HepG2 (cell line): ENCODE results near the gene CTSW. TPM values are rescaled to one million over a fixed set of nuclear protein-coding genes. Genes with fewer than 3 reads are reported as not detected.

Experiments used
- ATAC-seq: fragments of 200-7000 bp; cut with Tn5 transposase; 3 replicates; pipeline ENCODE4 v1.9.1; 2020; ENCODE audit warnings: mild to moderate bottlenecking, moderate library complexity
- BruUV-seq: library from RNA; stranded (reverse); fragments of 400-500 nt; replicated peaks from 2 replicates; lab custom pipeline; 2021; lab: Mats Ljungman, UMichigan
- CTCF ChIA-PET: fragments of 300-600 bp; formaldehyde crosslinking; extraction: SDS; loops from one replicate; lab custom pipeline; 2021; ENCODE audit warnings: low total read pairs, inconsistent platforms, low intra/inter-chr PET ratio; lab: Yijun Ruan, JAX
- POLR2A ChIA-PET: fragments of 350-600 bp; sonication (Branson Sonifier 250); formaldehyde crosslinking; loops from one replicate; lab custom pipeline; 2020; ENCODE audit warnings: antibody characterized with exemption, inconsistent platforms; lab: Yijun Ruan, JAX
- DNase-seq: peaks from one replicate; pipeline ENCODE4 v3.0.0-alpha.2; 2015; ENCODE audit warnings: low spot score
- FAIRE-seq: peaks from 3 replicates; lab custom pipeline; 2011; peaks lifted over from hg19 to GRCh38; lab: Jason Lieb, UNC
- H2AFZ ChIP-seq: one replicate; pipeline ENCODE4 v1.6.1; 2011; ENCODE audit warnings: low read length, inconsistent platforms
- H3K27ac ChIP-seq: fragments of 300-600 bp; 3 replicates; pipeline ENCODE4 v1.8.0; 2011; ENCODE audit warnings: mixed run types, mild to moderate bottlenecking, mixed read lengths, low read length, inconsistent platforms; ENCODE audit not compliant: insufficient read depth; ENCODE audit errors: extremely low read length
- H3K27me3 ChIP-seq, 2 experiments: fragments of 200-600 bp in 1 of 2; 2 replicates in 1 of 2; 3 replicates in 1 of 2; pipeline versions ENCODE4 v1.6.0 to v1.8.0; 2011; ENCODE audit warnings: low read length in 2 of 2, mild to moderate bottlenecking in 2 of 2, moderate library complexity in 2 of 2, inconsistent platforms in 1 of 2; ENCODE audit not compliant: insufficient read depth in 2 of 2, control insufficient read depth in 1 of 2
- H3K36me3 ChIP-seq, 2 experiments: fragments of 200-600 bp in 1 of 2; replicated peaks in 1 of 2; 2 replicates in 1 of 2; 3 replicates in 1 of 2; pipeline versions ENCODE4 v1.5.1 to v1.8.0; 2011; ENCODE audit warnings: low read length in 2 of 2, inconsistent platforms in 1 of 2; ENCODE audit not compliant: insufficient read depth in 2 of 2, control insufficient read depth in 1 of 2
- H3K4me1 ChIP-seq: 2 replicates; pipeline ENCODE4 v1.5.1; 2012; ENCODE audit warnings: low read length, inconsistent platforms; ENCODE audit not compliant: insufficient read depth
- H3K4me2 ChIP-seq: 2 replicates; pipeline ENCODE4 v1.6.0; 2011; ENCODE audit warnings: low read depth, low read length, inconsistent platforms
- H3K4me3 ChIP-seq, 3 experiments: fragments of 200-600 bp in 1 of 3; sonication (generic), shearing (Covaris generic) in 1 of 3; replicated peaks in 1 of 3; 2 replicates each; pipeline ENCODE4 v1.5.1; 2011 to 2016; ENCODE audit warnings: low read length in 3 of 3, inconsistent platforms in 2 of 3, low read depth in 2 of 3, mild to moderate bottlenecking in 2 of 3, control low read depth in 1 of 3, mixed read lengths in 1 of 3; ENCODE audit not compliant: insufficient read depth in 1 of 3
- H3K79me2 ChIP-seq: one replicate; pipeline ENCODE4 v1.6.1; 2011; ENCODE audit warnings: low read length, inconsistent platforms; ENCODE audit not compliant: insufficient read depth
- H3K9ac ChIP-seq: 2 replicates; pipeline ENCODE4 v1.6.0; 2011; ENCODE audit warnings: mild to moderate bottlenecking, low read depth, low read length, inconsistent platforms; ENCODE audit not compliant: insufficient read depth
- H3K9me3 ChIP-seq: 2 replicates; pipeline ENCODE4 v1.5.1; 2012; ENCODE audit warnings: mild to moderate bottlenecking, low read length
- H4K20me1 ChIP-seq: 2 replicates; pipeline ENCODE4 v1.6.0; 2011; ENCODE audit warnings: inconsistent platforms, mild to moderate bottlenecking, low read length, moderate library complexity; ENCODE audit not compliant: insufficient read depth
- ARNT ChIP-seq: fragments of 450-650 bp; IDR thresholded peaks from 2 replicates; pipeline ENCODE4 v1.6.1; 2017
- BCL6 ChIP-seq: IDR thresholded peaks from 2 replicates; pipeline ENCODE4 v1.6.1; 2016; ENCODE audit warnings: missing genetic modification reagents, missing compliant biosample characterization
- FOSL2 ChIP-seq: sonication (generic); formaldehyde crosslinking; IDR thresholded peaks from 2 replicates; pipeline ENCODE4 v1.4.0; 2020; ENCODE audit warnings: missing genetic modification reagents
- GATAD1 ChIP-seq: IDR thresholded peaks from 2 replicates; pipeline ENCODE4 v1.6.1; 2016; ENCODE audit warnings: missing genetic modification reagents, missing compliant biosample characterization
- KLF11 ChIP-seq: IDR thresholded peaks from 2 replicates; pipeline ENCODE4 v1.6.1; 2016; ENCODE audit warnings: missing compliant biosample characterization
- PITX1 ChIP-seq: sonication (generic); formaldehyde crosslinking; IDR thresholded peaks from 2 replicates; pipeline ENCODE4 v1.5.1; 2020; ENCODE audit warnings: mild to moderate bottlenecking, missing genetic modification reagents
- POLR2G ChIP-seq: fragments of 200-400 bp; formaldehyde crosslinking; IDR thresholded peaks from 2 replicates; pipeline ENCODE4 v1.6.1; 2018; ENCODE audit warnings: mild to moderate bottlenecking, low read depth, low read length, moderate library complexity
- RFX3 ChIP-seq: IDR thresholded peaks from 2 replicates; pipeline ENCODE4 v1.6.1; 2016; ENCODE audit warnings: missing biosample characterization, missing genetic modification reagents
- TBX3 ChIP-seq: fragments of 450-650 bp; IDR thresholded peaks from 2 replicates; pipeline ENCODE4 v1.6.1; 2017; ENCODE audit warnings: antibody characterized with exemption, mild to moderate bottlenecking, inconsistent platforms, borderline replicate concordance
- ZNF296 ChIP-seq: sonication (generic); formaldehyde crosslinking; conservative IDR thresholded peaks from 2 replicates; pipeline ENCODE4 v1.5.0; 2020; ENCODE audit warnings: mild to moderate bottlenecking, missing genetic modification reagents
- ZNF335 ChIP-seq: sonication (generic); formaldehyde crosslinking; IDR thresholded peaks from 2 replicates; pipeline ENCODE4 v1.4.0; 2020; ENCODE audit warnings: missing genetic modification reagents
- ZNF543 ChIP-seq: sonication (generic); formaldehyde crosslinking; IDR thresholded peaks from 2 replicates; pipeline ENCODE4 v1.4.0; 2020; ENCODE audit warnings: mild to moderate bottlenecking, missing genetic modification reagents
- ZNF629 ChIP-seq: sonication (generic); formaldehyde crosslinking; conservative IDR thresholded peaks from 2 replicates; pipeline ENCODE4 v1.5.0; 2020; ENCODE audit warnings: missing genetic modification reagents
- WGBS: methylation state at CpG from one replicate; pipeline ENCODE4 v1.1.6; 2017; ENCODE audit warnings: low lambda C conversion rate; 5-methylcytosine and 5-hydroxymethylcytosine counted together
- in situ Hi-C: cut with HindIII; loops from 2 replicates; pipeline ENCODE4 v1.10.0; 2017; ENCODE audit warnings: low pct_unique_long_range_greater_than_20kb; ENCODE audit not compliant: extremely low pct_ligation_motif_present
- intact Hi-C: fragments of 100-400 bp; cut with micrococcal nuclease; formaldehyde crosslinking; loops from one replicate; pipeline ENCODE4 v1.10.0; 2022; ENCODE audit not compliant: unreplicated experiment
- polyA plus RNA-seq, 8 experiments: library from polyadenylated mRNA; depleted of rRNA in 3 of 8; stranded (reverse) in 7 of 8; unstranded in 1 of 8; fragments of >200 nt; fragmentation: Illumina TruSeq in 4 of 8; extraction: Trizol in 4 of 8; gene quantifications; 2 replicates each; pipeline versions ENCODE4 v1.2.1 to v1.2.3, GENCODE V29; 2011 to 2016; ENCODE audit warnings: low read depth in 4 of 8, missing spikeins in 1 of 8, mixed read lengths in 1 of 8; ENCODE audit not compliant: insufficient read depth in 1 of 8
- total RNA-seq, 5 experiments: library from RNA; depleted of rRNA; stranded (reverse); fragments of >200 nt; fragmentation: Illumina TruSeq; extraction: Trizol; gene quantifications; 2 replicates each; pipeline ENCODE4 v1.2.3, GENCODE V29; 2016; ENCODE audit warnings: low read depth in 1 of 5
- TF ChIP-seq, protein P1 (sequence below), 2 experiments: IDR thresholded peaks; 2 replicates each; pipeline ENCODE4 v1.6.1; 2011 to 2012; ENCODE audit warnings: low read length in 2 of 2, borderline replicate concordance in 1 of 2, low read depth in 1 of 2, mild to moderate bottlenecking in 1 of 2, moderate library complexity in 1 of 2

CTSW gene
- total and polyA plus RNA-seq, 2 of the 13 experiments (the other 11 are each of a cell fraction or from before 2014, with no cell fraction given) = 0.09 TPM; not detected in 1

DNA sequence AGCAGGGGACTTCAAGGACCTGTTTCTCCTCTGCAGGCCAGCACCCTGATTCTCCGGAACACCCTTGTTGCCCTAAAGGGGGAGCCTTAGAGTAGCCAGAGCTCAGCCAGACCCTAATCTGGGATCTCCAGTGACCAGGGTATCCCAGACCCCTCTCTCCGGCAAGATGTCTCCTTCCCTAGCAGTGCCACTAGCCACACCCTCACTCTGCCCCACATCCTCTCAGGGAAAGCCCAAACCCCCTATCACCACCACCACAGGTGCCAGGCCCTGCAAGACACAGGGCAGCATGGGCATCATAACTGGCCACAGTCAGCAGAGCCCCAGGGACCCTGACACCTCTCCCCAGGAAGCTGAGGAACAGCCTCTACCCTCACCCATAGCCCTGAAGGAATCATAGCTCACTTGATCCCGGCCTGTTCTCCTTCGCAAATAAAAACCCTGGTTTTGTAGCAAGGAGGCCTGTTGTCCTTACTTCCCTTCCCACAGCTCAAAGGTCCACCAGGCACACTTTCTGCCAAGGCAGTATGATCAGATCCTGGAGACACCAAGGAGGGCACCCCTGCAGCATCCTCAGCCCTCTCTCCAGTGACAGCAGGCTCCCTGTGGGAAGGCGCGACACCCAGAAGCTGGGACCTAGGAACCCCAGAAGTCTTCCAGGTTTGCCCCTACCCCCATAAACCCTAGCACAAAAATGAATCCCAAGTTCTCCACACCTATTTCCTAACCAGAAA, 26.2 kb upstream of the CTSW start:
- POLR2A ChIA-PET = interaction anchor here (1.0 to 2.6 kb wide), 7 partner anchors 16 to 200 kb away, joined by 3 to 8 read pairs (median 4); partner anchors contain the start of genes CCDC85B and FIBP
- DNase-seq (no peak), FAIRE-seq (no peak), ATAC-seq (no peak)
- no peak overlapping the region for H3K4me3 ChIP-seq
- H3K27me3 ChIP-seq = no peaks in the 10 kb centered on the region; a peak in 1 of 5 replicates
- CTCF ChIA-PET = no interaction called here
- H3K27ac ChIP-seq = peak overlapping the region; percentile 20
- peaks cover 22% of the 10 kb centered on the region for H3K79me2 ChIP-seq
- intact Hi-C loops (no loop called here), in situ Hi-C loops (loop anchor here (10.0 kb wide), 1 partner anchor 299 kb away; the partner anchor contains the start of gene LTBP3)
- TF ChIP-seq POLR2G (peak; percentile 31; the same call in 1 of the 2 replicates), KLF11 (CRISPR knock-in tag) (no peak)
- no peak overlapping the region for H2AFZ ChIP-seq
- peaks cover 63% of the 10 kb centered on the region for H3K4me1 ChIP-seq
- no peak overlapping the region for H3K4me2 ChIP-seq
- 0 out of 2 replicates have a peak, but pooled peaks cover 4% of the 10 kb centered on the region for H3K9me3 ChIP-seq
- WGBS = 100% methylated on average over 2 of the region's 6 CpGs
- no TSS peak for BruUV-seq
- peaks cover 14 to 34% of the 10 kb centered on the region in 2 experiments for H3K36me3 ChIP-seq
- no peak overlapping the region for H3K9ac ChIP-seq
- peaks cover 50% of the 10 kb centered on the region for H4K20me1 ChIP-seq

DNA sequence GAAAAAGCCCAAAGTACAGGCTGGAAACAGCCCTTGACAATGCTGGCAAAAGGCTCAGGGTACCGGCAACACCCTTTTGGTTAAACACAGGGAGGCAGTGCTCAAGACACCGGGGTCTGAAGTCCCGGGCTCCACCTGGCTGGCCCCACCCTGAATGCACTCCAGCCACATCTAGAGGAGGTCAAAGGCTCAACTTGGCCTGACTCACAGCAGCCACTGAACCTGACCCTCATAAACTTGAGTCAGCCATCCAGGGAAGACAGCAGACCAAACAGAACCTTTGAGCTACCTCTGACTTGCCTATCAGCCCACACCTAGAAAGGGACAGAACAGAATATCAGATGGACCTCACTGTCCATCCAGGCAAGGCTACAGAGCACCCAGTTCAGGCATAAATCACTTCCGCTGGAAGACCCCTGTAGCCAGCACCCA, 25.5 kb upstream of the CTSW start:
- no peak overlapping the region for H2AFZ ChIP-seq
- ATAC-seq = peak; percentile 7
- peaks cover 14 to 34% of the 10 kb centered on the region in 2 experiments for H3K36me3 ChIP-seq
- peaks cover 50% of the 10 kb centered on the region for H4K20me1 ChIP-seq
- FAIRE-seq = peak; percentile 94
- 0 out of 2 replicates have a peak, but pooled peaks cover 4% of the 10 kb centered on the region for H3K9me3 ChIP-seq
- peak overlapping the region; percentile 10; the same call in 1 of the 2 replicates for H3K4me2 ChIP-seq
- POLR2A ChIA-PET = interaction anchor here (1.0 to 1.3 kb wide), 5 partner anchors 15 to 201 kb away, joined by 3 to 6 read pairs (median 3); partner anchors contain the start of gene FIBP
- in situ Hi-C loops (loop anchor here (10.0 kb wide), 1 partner anchor 299 kb away; the partner anchor contains the start of gene LTBP3), intact Hi-C loops (no loop called here)
- H3K27me3 ChIP-seq = no peaks in the 10 kb centered on the region; a peak in 1 of 5 replicates
- H3K9ac ChIP-seq = no peak overlapping the region
- WGBS = 100% methylated on average over 1 of the region's 4 CpGs
- BruUV-seq = no TSS peak
- H3K4me1 ChIP-seq = peaks cover 63% of the 10 kb centered on the region
- peaks cover 22% of the 10 kb centered on the region for H3K79me2 ChIP-seq
- no peak overlapping the region for H3K4me3 ChIP-seq
- DNase-seq = peak; percentile 67
- peak overlapping the region; percentile 20 for H3K27ac ChIP-seq
- CTCF ChIA-PET = no interaction called here
- no peak for TF ChIP-seq ZNF543
- TF ChIP-seq FOSL2 (CRISPR knock-in tag) = peak; percentile 76
- no peak for TF ChIP-seq GATAD1 (CRISPR knock-in tag)
- no peak for TF ChIP-seq ARNT
- TF ChIP-seq TBX3 = no peak
- no peak for TF ChIP-seq ZNF629 (CRISPR knock-in tag)
- TF ChIP-seq PITX1 (CRISPR knock-in tag) = 0 out of 2 replicates have a peak, but pooled peaks have one; percentile 33
- TF ChIP-seq ZNF335 (CRISPR knock-in tag) = no peak
- peak; percentile 92 for TF ChIP-seq BCL6
- TF ChIP-seq, protein P1, sequence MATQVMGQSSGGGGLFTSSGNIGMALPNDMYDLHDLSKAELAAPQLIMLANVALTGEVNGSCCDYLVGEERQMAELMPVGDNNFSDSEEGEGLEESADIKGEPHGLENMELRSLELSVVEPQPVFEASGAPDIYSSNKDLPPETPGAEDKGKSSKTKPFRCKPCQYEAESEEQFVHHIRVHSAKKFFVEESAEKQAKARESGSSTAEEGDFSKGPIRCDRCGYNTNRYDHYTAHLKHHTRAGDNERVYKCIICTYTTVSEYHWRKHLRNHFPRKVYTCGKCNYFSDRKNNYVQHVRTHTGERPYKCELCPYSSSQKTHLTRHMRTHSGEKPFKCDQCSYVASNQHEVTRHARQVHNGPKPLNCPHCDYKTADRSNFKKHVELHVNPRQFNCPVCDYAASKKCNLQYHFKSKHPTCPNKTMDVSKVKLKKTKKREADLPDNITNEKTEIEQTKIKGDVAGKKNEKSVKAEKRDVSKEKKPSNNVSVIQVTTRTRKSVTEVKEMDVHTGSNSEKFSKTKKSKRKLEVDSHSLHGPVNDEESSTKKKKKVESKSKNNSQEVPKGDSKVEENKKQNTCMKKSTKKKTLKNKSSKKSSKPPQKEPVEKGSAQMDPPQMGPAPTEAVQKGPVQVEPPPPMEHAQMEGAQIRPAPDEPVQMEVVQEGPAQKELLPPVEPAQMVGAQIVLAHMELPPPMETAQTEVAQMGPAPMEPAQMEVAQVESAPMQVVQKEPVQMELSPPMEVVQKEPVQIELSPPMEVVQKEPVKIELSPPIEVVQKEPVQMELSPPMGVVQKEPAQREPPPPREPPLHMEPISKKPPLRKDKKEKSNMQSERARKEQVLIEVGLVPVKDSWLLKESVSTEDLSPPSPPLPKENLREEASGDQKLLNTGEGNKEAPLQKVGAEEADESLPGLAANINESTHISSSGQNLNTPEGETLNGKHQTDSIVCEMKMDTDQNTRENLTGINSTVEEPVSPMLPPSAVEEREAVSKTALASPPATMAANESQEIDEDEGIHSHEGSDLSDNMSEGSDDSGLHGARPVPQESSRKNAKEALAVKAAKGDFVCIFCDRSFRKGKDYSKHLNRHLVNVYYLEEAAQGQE (IDR thresholded peaks at IDR 0.05; ENCODE audit: borderline replicate concordance in 1 of 2, low read depth in 1 of 2, low read length in 2 of 2) = peak in 1 of 2 experiments; percentile 42; a peak in 1 of 4 replicates
- TF ChIP-seq ZNF296 (CRISPR knock-in tag) = no peak
- no peak for TF ChIP-seq RFX3
